Myocyte (in vitro differentiated cells): Measurements from ENCODE around the gene WFIKKN1. TPM values are rescaled to one million over a fixed set of nuclear protein-coding genes. Genes with fewer than 3 reads are reported as not detected.

Experiments used
- DNase-seq: peaks from one replicate; pipeline ENCODE4 v3.0.0-alpha.2; 2012; ENCODE audit warnings: low read depth
- total RNA-seq: library from RNA; depleted of rRNA; stranded (reverse); fragments of >200 nt; gene quantifications from 2 replicates; pipeline ENCODE4 v1.2.3, GENCODE V29; 2014

The WFIKKN1 gene
- total RNA-seq, 1 donor from 2014 or later = 0.70 TPM

GRCh38 chr16:683396-684070 is 52.7 kb downstream of the WFIKKN1 start:
- DNase-seq = no peak

Other genes with a start within 250 kb of the WFIKKN1 start
- 48.1 and 53.4 TPM in 2 replicates for gene PGAP6, start 249.0 kb upstream of the WFIKKN1 start, total RNA-seq
- 50.3 and 59.1 TPM in 2 replicates for gene NME4, start 233.8 kb upstream of the WFIKKN1 start, total RNA-seq
- 27.1 and 28.6 TPM in 2 replicates for gene DECR2, start 229.1 kb upstream of the WFIKKN1 start, total RNA-seq
- gene RAB11FIP3, start 205.3 kb upstream of the WFIKKN1 start, total RNA-seq = 114 and 126 TPM in 2 replicates
- gene CAPN15, start 103.3 kb upstream of the WFIKKN1 start, total RNA-seq = 81.8 and 141 TPM in 2 replicates
- gene PRR35, start 70.6 kb upstream of the WFIKKN1 start, total RNA-seq = 2.9 and 12.5 TPM in 2 replicates
- 0.05 and 1.2 TPM in 2 replicates for gene NHLRC4, start 64.0 kb upstream of the WFIKKN1 start, total RNA-seq
- gene PIGQ, start 61.0 kb upstream of the WFIKKN1 start, total RNA-seq = 45.4 and 59.9 TPM in 2 replicates
- gene RAB40C, start 40.9 kb upstream of the WFIKKN1 start, total RNA-seq = 17.2 and 19.1 TPM in 2 replicates
- 83.6 and 83.7 TPM in 2 replicates for gene METTL26, start 5.3 kb downstream of the WFIKKN1 start, total RNA-seq
- gene MCRIP2, start 10.8 kb downstream of the WFIKKN1 start, total RNA-seq = 54.5 and 61.2 TPM in 2 replicates
- gene WDR90, start 18.4 kb downstream of the WFIKKN1 start, total RNA-seq = 6.5 and 8.0 TPM in 2 replicates
- gene RHOT2, start 37.1 kb downstream of the WFIKKN1 start, total RNA-seq = 70.3 and 73.9 TPM in 2 replicates
- gene RHBDL1, start 44.7 kb downstream of the WFIKKN1 start, total RNA-seq = 1.5 and 1.6 TPM in 2 replicates
- 239 and 243 TPM in 2 replicates for gene STUB1, start 49.4 kb downstream of the WFIKKN1 start, total RNA-seq
- gene JMJD8, start 53.3 kb downstream of the WFIKKN1 start, total RNA-seq = 74.5 and 77.7 TPM in 2 replicates
- gene WDR24, start 59.4 kb downstream of the WFIKKN1 start, total RNA-seq = 11.0 and 12.5 TPM in 2 replicates
- 0.21 and 0.51 TPM in 2 replicates for gene FBXL16, start 74.8 kb downstream of the WFIKKN1 start, total RNA-seq
- 105 and 172 TPM in 2 replicates for gene METRN, start 84.1 kb downstream of the WFIKKN1 start, total RNA-seq
- gene ANTKMT, start 90.2 kb downstream of the WFIKKN1 start, total RNA-seq = 44.0 and 71.7 TPM in 2 replicates
- gene CCDC78, start 95.5 kb downstream of the WFIKKN1 start, total RNA-seq = 5.9 and 6.0 TPM in 2 replicates
- gene HAGHL, start 96.1 kb downstream of the WFIKKN1 start, total RNA-seq = 32.6 and 38.5 TPM in 2 replicates
- 39.2 TPM in 2 replicates for gene CIAO3, start 110.0 kb downstream of the WFIKKN1 start, total RNA-seq
- not detected in 2 replicates for gene MSLN, start 129.7 kb downstream of the WFIKKN1 start, total RNA-seq
- gene RPUSD1, start 157.4 kb downstream of the WFIKKN1 start, total RNA-seq = 31.0 and 41.3 TPM in 2 replicates
- gene CHTF18, start 157.6 kb downstream of the WFIKKN1 start, total RNA-seq = 7.5 and 10.0 TPM in 2 replicates
- gene GNG13, start 169.7 kb downstream of the WFIKKN1 start, total RNA-seq = not detected in 2 replicates